NCI-H1436 treated with DMSO at 0.1 percent for 48 hours (cell line): ENCODE measurements around the gene AP4S1.
"Not testable (repeated sequence)": the region's sequence is repeated elsewhere in the genome, so short reads cannot be mapped to it uniquely, and the experiment has no call there.

Experiments used
- DNase-seq: peaks from one replicate; lab custom pipeline; 2025; lab: John Stamatoyannopoulos, UW

AP4S1 gene

DNA sequence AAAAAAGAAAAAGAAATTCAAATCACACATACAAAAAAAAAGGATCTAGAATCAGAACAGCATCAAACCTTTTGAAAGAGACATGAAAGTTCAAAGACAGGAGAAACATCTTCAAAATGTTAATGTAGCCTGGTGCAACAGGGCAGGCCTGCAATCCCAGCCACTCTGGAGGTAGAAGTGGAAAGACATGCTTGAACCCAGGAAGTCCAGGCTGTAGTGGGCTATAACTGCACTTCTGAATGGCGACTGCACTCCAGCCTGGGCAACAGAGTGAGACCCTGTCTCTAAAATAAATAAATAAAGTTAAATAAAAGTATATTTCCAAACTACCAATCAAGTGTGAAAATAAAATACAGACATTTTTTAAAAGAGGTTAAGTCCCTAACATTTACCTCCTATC lies 18.7 kb upstream of the AP4S1 start:
- DNase-seq: no peak

DNA sequence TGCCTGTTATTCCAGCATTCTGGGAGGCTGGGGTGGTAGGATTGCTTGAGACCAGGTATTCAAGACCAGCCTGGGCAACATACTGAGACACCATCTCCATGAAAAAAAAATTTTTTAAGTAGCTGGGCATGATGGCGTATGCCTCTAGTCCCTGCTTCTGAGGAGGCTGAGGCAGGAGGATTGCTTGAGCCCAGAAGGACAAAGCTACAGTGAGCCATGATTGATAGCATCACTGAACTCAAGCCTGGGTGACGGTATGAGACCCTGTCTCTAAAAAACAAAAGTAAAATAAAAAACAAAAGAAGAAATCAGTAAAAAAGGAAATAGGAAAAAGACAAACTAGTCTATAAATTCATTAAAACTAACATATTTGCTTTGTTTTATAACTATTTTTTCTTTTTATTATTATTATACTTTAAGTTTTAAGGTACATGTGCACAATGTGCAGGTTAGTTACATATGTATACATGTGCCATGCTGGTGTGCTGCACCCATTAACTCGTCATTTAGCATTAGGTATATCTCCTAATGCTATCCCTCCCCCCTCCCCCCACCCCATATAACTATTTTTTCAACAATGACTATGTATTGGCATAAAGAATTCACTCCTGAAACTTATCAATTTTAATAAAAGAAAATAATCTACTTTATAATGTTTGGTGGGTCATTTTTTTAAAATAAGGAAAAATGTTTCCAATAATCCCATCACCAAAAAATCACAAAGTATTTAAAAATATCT lies 15.4 kb upstream of the AP4S1 start:
- no peak for DNase-seq

GRCh38 chr14:31010935-31011334 lies 14.5 kb upstream of the AP4S1 start:
- DNase-seq: no peak

DNA sequence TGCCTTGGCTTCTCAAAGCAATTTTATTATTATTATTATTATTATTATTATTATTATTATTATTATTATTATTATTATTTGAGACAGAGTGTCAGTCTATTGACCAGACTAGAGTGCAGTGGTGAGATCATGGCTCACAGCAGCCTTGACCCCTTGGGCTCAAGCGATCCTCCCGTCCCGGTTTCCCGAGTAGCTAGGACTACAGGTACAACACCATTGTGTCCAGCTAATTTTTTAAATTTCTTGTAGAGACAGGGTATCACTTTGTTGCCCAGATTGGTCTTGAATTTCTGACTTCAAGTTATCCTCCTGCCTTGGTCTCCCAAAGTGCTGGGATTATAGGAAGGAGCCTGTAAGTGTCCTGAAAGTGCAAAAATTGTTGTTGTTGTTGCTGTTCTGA lies 11.6 kb upstream of the AP4S1 start:
- no peak for DNase-seq

GRCh38 chr14:31018057-31018645 lies 7.3 kb upstream of the AP4S1 start:
- DNase-seq: no peak

- DNase-seq: no peak
Measured at GRCh38 chr14:31020834-31021575, 4.4 kb upstream of the AP4S1 start.

DNA sequence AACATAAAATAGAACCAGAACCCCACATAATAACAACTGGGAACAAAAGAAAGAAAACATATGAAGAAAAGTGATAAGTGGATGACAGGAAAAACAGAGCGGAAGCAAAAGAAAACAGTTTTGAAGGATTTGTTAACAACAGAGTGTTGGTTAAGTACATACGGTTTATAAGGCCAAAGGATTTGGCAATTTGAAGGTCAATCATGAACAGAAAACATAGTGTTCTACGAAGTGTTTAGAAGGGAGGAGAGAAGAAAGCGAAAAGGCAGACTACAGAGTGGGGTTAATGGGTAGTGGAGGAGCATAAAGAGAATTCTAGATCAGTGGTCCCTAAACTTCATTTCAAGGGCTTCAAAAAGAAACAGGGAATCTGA lies 3.9 kb upstream of the AP4S1 start:
- no peak for DNase-seq

DNA sequence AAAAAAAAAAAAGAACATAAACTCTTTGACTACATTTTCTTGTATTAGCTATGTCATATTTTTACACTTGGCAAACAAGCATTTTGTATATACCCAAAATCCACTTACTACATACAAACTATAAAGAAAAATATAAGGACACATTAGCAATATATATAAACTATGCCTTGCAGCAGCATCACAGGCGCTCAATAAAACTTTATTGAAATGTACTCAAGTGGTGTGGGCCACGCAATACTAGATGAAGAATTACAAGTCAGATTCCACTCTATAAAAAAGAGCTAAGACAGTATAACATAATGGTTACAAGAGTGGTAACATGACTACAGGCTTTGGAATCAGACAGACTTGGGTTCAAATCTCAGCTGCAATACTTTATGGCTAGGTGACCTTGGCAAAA lies 3.1 kb upstream of the AP4S1 start:
- no peak for DNase-seq

- DNase-seq: no peak
Measured at GRCh38 chr14:31024010-31024480, 1.4 kb upstream of the AP4S1 start.

DNA sequence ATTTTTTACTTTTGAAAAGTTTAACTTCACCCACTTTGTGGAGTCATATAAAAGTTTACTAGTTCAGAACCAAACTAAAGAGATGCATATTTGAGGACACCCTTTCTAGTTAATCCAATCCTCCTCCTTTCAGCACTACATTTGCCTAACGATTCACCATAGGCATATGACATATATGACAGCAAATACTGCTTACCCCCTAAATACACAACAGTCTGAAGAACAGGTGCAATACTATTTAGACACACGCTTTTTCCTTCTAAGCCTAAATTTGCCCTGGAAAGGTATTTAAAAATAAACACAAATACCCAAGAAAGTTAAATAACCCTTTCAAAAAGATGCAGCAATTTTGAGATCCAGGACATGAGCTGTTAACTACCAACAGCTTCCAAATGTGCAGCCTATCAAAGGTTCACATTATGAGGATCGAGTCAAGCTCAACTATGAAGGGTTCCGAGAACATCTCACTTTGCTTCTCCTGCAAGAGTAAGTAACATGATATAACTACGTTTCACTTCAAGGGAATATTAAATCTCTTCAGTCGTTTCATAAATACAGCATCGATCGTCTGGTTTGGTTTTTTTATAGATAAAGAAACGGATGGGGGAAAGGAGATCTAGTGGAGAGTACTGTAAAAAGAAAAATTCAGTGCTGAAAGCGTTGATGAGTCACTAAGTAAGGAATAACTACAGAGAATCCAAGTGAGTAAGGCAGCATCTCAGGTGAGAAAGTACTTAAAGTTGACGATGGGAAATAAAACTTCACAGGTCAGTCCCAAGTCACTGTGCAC lies 677 bp upstream of the AP4S1 start:
- DNase-seq: no peak

- no peak for DNase-seq
Measured at GRCh38 chr14:31026077-31026449, 614 bp downstream of the AP4S1 start, which contains the start of gene STRN3. Gene STRN3, minus strand, starts transcription at chr14:31026379. Its CDS starts 194 bp downstream, at chr14:31026185.

- peak; percentile 84 for DNase-seq
Measured at GRCh38 chr14:31026450-31027235, 1.2 kb downstream of the AP4S1 start.

DNA sequence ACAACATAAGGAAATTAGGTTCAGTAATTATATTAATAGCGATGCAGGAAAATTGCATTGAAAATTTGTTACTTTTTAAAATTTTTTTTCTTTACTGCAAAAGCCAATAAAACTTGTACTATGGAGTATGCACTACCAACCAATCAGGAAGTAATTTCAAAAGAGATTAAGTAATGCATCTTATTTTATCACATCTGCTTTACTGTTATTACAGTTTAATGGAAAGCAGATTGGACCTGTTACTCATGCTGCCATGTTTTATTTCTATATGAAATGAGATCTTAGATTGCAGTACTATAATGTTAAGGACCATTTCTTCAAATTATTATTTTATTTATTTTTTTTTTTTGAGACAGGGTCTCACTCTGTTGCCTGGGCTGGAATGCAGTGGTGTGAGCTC lies 2.4 kb downstream of the AP4S1 start:
- no peak for DNase-seq

DNA sequence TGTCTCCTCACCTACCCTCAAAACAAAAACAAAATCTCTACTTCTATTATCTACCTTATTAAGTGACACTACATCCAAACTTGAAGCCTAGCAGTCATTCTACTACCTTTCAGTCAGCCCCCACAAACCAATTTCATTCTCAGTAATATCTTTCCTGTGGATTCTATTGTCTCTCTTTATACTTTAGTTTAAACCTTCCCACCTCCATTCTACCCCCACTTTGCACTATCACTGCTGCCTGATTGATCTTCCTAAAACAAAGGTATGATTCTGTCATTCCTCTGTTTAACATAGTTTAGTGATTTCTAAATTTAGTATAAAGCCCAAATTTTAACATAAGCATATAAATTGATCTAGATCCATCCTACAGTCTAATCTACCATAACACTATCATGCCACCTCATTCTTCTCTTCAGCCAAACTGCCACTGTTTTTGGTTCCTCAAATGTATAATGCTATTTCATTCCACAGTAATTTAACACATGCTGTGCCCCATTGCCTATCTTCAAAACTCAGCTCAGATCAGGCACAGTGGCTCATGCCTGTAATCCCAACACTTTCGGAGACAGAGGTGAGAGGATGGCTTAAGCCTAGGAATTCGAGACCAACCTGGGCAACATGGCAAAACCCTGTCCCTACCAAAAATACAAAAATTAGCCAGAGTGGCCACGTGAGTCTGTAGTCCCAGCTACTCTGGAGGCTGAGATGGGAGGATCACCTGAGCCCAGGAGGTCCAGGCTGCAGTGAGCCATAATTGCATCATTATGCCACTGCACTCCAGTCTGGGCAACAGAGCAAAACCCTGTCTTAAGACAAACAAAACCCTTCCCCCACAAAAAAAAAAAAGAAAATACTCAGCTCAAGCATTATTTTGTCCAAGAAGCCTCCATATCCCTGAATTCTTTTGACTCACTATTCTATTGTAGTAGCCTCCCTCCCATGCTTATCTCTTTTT lies 3.8 kb downstream of the AP4S1 start:
- DNase-seq: no peak

DNA sequence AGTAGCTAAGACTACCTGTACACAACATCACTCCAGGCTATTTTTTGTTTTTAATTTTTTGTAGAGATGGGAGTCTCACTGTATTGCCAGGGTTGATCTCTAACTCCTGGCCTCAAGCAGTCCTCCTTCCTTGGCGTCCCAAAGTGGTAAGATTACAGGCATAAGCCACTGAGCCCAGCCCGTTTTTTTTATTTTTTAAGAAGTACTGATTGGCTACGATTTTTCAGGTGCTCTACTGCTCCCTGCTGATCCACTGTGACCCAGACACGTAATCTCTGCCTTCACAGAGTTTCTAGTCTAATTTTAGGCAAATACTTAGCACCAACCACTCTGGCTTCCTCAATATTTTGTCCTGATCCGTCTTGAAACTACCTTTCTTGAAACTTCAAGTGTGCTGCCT lies 5.0 kb downstream of the AP4S1 start:
- no peak for DNase-seq

DNA sequence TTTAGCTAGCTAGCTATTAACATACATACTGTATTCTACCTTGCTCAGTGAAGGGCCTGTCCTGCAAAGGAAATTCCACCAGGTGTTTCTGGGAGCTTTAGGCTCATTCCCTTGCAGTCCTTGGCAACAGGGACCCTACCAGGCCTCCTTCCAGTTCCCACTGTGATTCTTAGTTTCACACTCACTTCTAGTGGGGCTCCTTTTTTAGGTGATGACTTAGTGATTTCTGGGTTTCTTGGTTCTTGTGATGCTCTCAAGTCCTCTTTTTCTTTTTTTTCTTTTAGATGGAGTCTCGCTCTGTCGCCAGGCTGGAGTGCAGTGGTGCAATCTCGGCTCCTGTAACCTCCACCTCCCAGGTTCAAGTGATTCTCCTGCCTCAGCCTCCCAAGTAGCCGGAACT lies 11.1 kb downstream of the AP4S1 start:
- no peak for DNase-seq

DNA sequence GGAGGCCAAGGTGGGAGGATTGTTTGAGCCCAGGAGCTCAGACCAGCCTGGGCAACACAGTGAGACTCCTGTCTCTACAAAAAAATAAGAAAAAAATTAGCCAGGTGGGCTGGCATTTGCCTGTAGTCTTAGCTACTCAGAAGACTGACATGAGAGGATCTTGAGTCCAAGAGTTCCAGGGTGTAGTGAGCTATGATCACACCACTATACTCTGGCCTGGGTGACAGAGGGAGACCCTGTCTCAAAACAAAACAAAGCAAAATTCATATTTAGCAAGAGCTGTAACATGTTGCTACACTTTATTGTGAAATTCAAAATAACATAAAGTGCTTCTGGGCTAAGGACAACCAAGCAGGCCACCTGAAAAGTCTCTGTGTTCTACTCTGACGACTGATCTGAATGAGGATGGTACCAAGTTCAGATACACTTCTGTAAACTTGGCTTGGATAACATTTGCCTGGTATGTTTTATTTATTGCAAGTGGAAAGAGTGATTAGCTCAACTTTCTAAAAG lies 12.3 kb downstream of the AP4S1 start:
- DNase-seq: no peak

GRCh38 chr14:31038521-31039166 lies 13.2 kb downstream of the AP4S1 start:
- no peak for DNase-seq

- no peak for DNase-seq
Measured at GRCh38 chr14:31042300-31042699, 16.9 kb downstream of the AP4S1 start.

- DNase-seq: not testable (repeated sequence)
Measured at GRCh38 chr14:31042893-31043292, 17.4 kb downstream of the AP4S1 start.
